Stomach (tissue), 4 donors: ENCODE data around the gene GSX1.

Experiments
- EP300 ChIP-seq: sonication (generic); formaldehyde crosslinking; IDR thresholded peaks from one replicate; pipeline ENCODE4 v1.6.1; 2017; ENCODE audit warnings: antibody characterized with exemption
- TF ChIP-seq, protein P1 (sequence below), 7 experiments: fragments of 450-650 bp in 4 of 7; fragments of 200-600 bp in 3 of 7; sonication (generic) in 3 of 7; IDR thresholded peaks; one replicate each; pipeline ENCODE4 v1.5.1; 2016 to 2019; ENCODE audit warnings: antibody characterized with exemption in 7 of 7, control low read depth in 2 of 7, mild to moderate bottlenecking in 1 of 7

DNA sequence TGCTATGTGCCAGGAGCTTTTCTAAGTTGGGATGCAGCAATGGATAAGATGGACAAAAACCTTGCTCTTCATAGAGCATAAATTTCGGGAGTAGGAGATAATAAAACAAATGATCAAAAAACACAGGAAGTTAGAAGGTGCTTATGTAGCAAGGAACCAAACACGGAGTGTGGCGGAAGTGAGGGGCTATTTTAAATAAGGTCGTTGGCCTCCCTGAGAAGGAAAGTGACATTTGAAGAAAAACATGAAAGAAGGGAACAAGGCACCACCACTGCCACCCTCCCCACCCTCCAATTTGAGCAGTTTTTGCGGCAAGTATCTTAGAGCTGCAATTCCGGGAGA, 3.2 kb upstream of the GSX1 start:
- TF ChIP-seq, protein P1, sequence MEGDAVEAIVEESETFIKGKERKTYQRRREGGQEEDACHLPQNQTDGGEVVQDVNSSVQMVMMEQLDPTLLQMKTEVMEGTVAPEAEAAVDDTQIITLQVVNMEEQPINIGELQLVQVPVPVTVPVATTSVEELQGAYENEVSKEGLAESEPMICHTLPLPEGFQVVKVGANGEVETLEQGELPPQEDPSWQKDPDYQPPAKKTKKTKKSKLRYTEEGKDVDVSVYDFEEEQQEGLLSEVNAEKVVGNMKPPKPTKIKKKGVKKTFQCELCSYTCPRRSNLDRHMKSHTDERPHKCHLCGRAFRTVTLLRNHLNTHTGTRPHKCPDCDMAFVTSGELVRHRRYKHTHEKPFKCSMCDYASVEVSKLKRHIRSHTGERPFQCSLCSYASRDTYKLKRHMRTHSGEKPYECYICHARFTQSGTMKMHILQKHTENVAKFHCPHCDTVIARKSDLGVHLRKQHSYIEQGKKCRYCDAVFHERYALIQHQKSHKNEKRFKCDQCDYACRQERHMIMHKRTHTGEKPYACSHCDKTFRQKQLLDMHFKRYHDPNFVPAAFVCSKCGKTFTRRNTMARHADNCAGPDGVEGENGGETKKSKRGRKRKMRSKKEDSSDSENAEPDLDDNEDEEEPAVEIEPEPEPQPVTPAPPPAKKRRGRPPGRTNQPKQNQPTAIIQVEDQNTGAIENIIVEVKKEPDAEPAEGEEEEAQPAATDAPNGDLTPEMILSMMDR (IDR thresholded peaks at IDR 0.05): no peak
- no peak for TF ChIP-seq EP300
